Measurements from ENCODE around the gene ACOXL. TPM values are rescaled to one million over a fixed set of nuclear protein-coding genes. Genes with fewer than 3 reads are reported as not detected.

The ACOXL gene
- total and polyA plus RNA-seq, 10 of the 15 experiments (the other 5 are each of a cell fraction or from before 2014, with no cell fraction given): 0.05 to 1.3 (median 0.71) TPM

- TF ChIP-seq ZBTB4 (CRISPR knock-in tag; IDR thresholded peaks at IDR 0.05) (no peak), RELB (IDR thresholded peaks at IDR 0.05; ENCODE audit: low read depth) (peak; percentile 89), BRCA1 (IDR thresholded peaks at IDR 0.05; ENCODE audit: low read depth, low read length) (no peak), PBX3 (IDR thresholded peaks at IDR 0.05; ENCODE audit: insufficient replicate concordance, low read depth, low read length) (no peak), CEBPB (IDR thresholded peaks at IDR 0.05; ENCODE audit: borderline replicate concordance in 1 of 2, low read depth in 2 of 2, low read length in 2 of 2) (no peak), MAX (IDR thresholded peaks at IDR 0.05; ENCODE audit: low read depth, low read length) (no peak; the same call in 1 of the 2 replicates), ATF3 (IDR thresholded peaks at IDR 0.05; ENCODE audit: borderline replicate concordance, extremely low read depth, low read depth, low read length) (no peak), PAX5 (IDR thresholded peaks at IDR 0.05; ENCODE audit: borderline replicate concordance, low read depth, low read length) (0 out of 2 replicates have a peak, but pooled peaks have one; percentile 59), TAF1 (IDR thresholded peaks at IDR 0.05; ENCODE audit: borderline replicate concordance, low read depth, low read length) (no peak), FOXK2 (IDR thresholded peaks at IDR 0.05) (no peak), PKNOX1 (IDR thresholded peaks at IDR 0.05) (peak; percentile 58; the same call in 1 of the 2 replicates), E2F8 (IDR thresholded peaks at IDR 0.05; ENCODE audit: low read depth, partially characterized antibody) (no peak), SPI1 (IDR thresholded peaks at IDR 0.05; ENCODE audit: borderline replicate concordance, insufficient read depth, low read depth, low read length) (no peak)
Observed at GRCh38 chr2:111054791-111055691, 322.7 kb downstream of the ACOXL start (continued).

Data from GM12878 (cell line).